A549 (cell line): ENCODE data around the gene PPP1R18. TPM values are rescaled to one million over a fixed set of nuclear protein-coding genes. Genes with fewer than 3 reads are reported as not detected.

Experiments
- CBX2 ChIP-seq: fragments of 200-600 bp; sonication (generic); IDR thresholded peaks from 2 replicates; pipeline ENCODE4 v1.6.1; 2016; ENCODE audit warnings: low read depth, mild to moderate bottlenecking, borderline replicate concordance
- CEBPB ChIP-seq, 2 experiments: fragments of >200 bp in 1 of 2; sonication (Bioruptor Twin) in 1 of 2; formaldehyde crosslinking in 1 of 2; IDR thresholded peaks; 2 replicates each; pipeline ENCODE4 v1.6.1; 2012 to 2016
- CHD2 ChIP-seq: fragments of 150-350 bp; IDR thresholded peaks from 2 replicates; pipeline ENCODE4 v1.6.1; 2014; ENCODE audit warnings: low read length; ENCODE audit not compliant: partially characterized antibody
- EHMT2 ChIP-seq: fragments of 200-600 bp; sonication (generic); IDR thresholded peaks from 2 replicates; pipeline ENCODE4 v1.6.1; 2016; ENCODE audit warnings: antibody characterized with exemption, low read depth, mild to moderate bottlenecking, moderate library complexity
- ELK1 ChIP-seq: fragments of 150-350 bp; IDR thresholded peaks from 2 replicates; pipeline ENCODE4 v1.6.1; 2014; ENCODE audit warnings: low read depth, mild to moderate bottlenecking, low read length
- EP300 ChIP-seq, 2 experiments: fragments of >200 bp; sonication (Bioruptor Twin); formaldehyde crosslinking; IDR thresholded peaks; 2 replicates in 1 of 2; 3 replicates in 1 of 2; pipeline ENCODE4 v1.6.1; 2016 to 2017
- FOSB ChIP-seq: fragments of 250-450 bp; sonication (Bioruptor Pico); IDR thresholded peaks from 2 replicates; pipeline ENCODE4 v1.5.0; 2020; ENCODE audit warnings: mild to moderate bottlenecking, moderate library complexity
- FOSL2 ChIP-seq, 2 experiments: fragments of 450-650 bp in 1 of 2; fragments of >200 bp in 1 of 2; sonication (Bioruptor Twin) in 1 of 2; formaldehyde crosslinking; IDR thresholded peaks; 2 replicates each; pipeline versions ENCODE4 v1.5.0 to v1.6.1; 2016 to 2020; ENCODE audit warnings: mild to moderate bottlenecking in 1 of 2, moderate library complexity in 1 of 2
- HES2 ChIP-seq: fragments of >200 bp; sonication (Bioruptor Twin); formaldehyde crosslinking; IDR thresholded peaks from 2 replicates; pipeline ENCODE4 v1.6.1; 2016
- HEYL ChIP-seq: fragments of 250-450 bp; sonication (Bioruptor Pico); IDR thresholded peaks from 2 replicates; pipeline ENCODE4 v1.8.0; 2021; ENCODE audit warnings: mild to moderate bottlenecking, moderate library complexity
- HMGXB4 ChIP-seq: fragments of 250-450 bp; sonication (Bioruptor Pico); IDR thresholded peaks from 2 replicates; pipeline ENCODE4 v1.5.0; 2021; ENCODE audit warnings: mild to moderate bottlenecking, moderate library complexity, borderline replicate concordance
- HOXA7 ChIP-seq: fragments of 250-450 bp; sonication (Bioruptor Pico); IDR thresholded peaks from 2 replicates; pipeline ENCODE4 v1.5.0; 2020; ENCODE audit warnings: mild to moderate bottlenecking, moderate library complexity
- HOXB13 ChIP-seq: fragments of 250-450 bp; sonication (Bioruptor Pico); IDR thresholded peaks from 2 replicates; pipeline ENCODE4 v1.5.0; 2020; ENCODE audit warnings: low read depth, mild to moderate bottlenecking, moderate library complexity
- JUNB ChIP-seq: fragments of >200 bp; sonication (Bioruptor Twin); formaldehyde crosslinking; IDR thresholded peaks from 2 replicates; pipeline ENCODE4 v1.6.1; 2016
- MAFK ChIP-seq: fragments of 450-650 bp; IDR thresholded peaks from 2 replicates; pipeline ENCODE4 v1.6.1; 2014; ENCODE audit not compliant: partially characterized antibody
- MYC ChIP-seq: IDR thresholded peaks from 2 replicates; pipeline ENCODE4 v1.6.1; 2012; ENCODE audit warnings: mild to moderate bottlenecking, inconsistent platforms, low read length, improper control_type of control experiment, borderline replicate concordance
- NFE2L2 ChIP-seq: fragments of 150-350 bp; conservative IDR thresholded peaks from 2 replicates; pipeline ENCODE4 v1.6.1; 2014; ENCODE audit warnings: low read length
- PHF8 ChIP-seq: fragments of 200-600 bp; sonication (generic); IDR thresholded peaks from 2 replicates; pipeline ENCODE4 v1.6.1; 2016; ENCODE audit warnings: low read depth, mild to moderate bottlenecking, antibody characterized with exemption, moderate library complexity, borderline replicate concordance
- POLR2A ChIP-seq: IDR thresholded peaks from 2 replicates; pipeline ENCODE4 v1.6.1; 2012; ENCODE audit warnings: mild to moderate bottlenecking, low read length
- POLR2AphosphoS2 ChIP-seq: conservative IDR thresholded peaks from 2 replicates; pipeline ENCODE4 v1.6.1; 2012; ENCODE audit warnings: low read length, improper control_type of control experiment, inconsistent platforms
- REST ChIP-seq: fragments of 200-600 bp; sonication (generic); IDR thresholded peaks from 2 replicates; pipeline ENCODE4 v1.6.1; 2016; ENCODE audit warnings: antibody characterized with exemption, mild to moderate bottlenecking, moderate library complexity
- SMC3 ChIP-seq: fragments of >200 bp; sonication (Bioruptor Twin); formaldehyde crosslinking; IDR thresholded peaks from 3 replicates; pipeline ENCODE4 v1.6.1; 2018; ENCODE audit warnings: inconsistent platforms
- TP53 ChIP-seq: fragments of 250-450 bp; sonication (Bioruptor Pico); IDR thresholded peaks from 2 replicates; pipeline ENCODE4 v1.5.0; 2021; ENCODE audit warnings: mild to moderate bottlenecking, moderate library complexity
- ZC3H11A ChIP-seq: fragments of 450-650 bp; IDR thresholded peaks from 2 replicates; pipeline ENCODE4 v1.6.1; 2014; ENCODE audit warnings: antibody characterized with exemption, mild to moderate bottlenecking
- ZNF302 ChIP-seq: fragments of 250-450 bp; sonication (Bioruptor Pico); IDR thresholded peaks from 2 replicates; pipeline ENCODE4 v1.9.0; 2021; ENCODE audit warnings: inconsistent platforms, mild to moderate bottlenecking, moderate library complexity
- ZSCAN20 ChIP-seq: fragments of 250-450 bp; sonication (Bioruptor Pico); IDR thresholded peaks from 2 replicates; pipeline ENCODE4 v1.8.0; 2022; ENCODE audit warnings: mild to moderate bottlenecking, moderate library complexity
- polyA plus RNA-seq, 4 experiments: library from polyadenylated mRNA; depleted of rRNA in 3 of 4; stranded (reverse); fragments of >200 nt; fragmentation: RNase III in 1 of 4; extraction: RNeasy Plus Mini Kit Qiagen cat#74134 plus additional on column Dnase treatment in 1 of 4; gene quantifications; 2 replicates in 3 of 4; 3 replicates in 1 of 4; pipeline ENCODE4 v1.2.3, GENCODE V29; 2011 to 2017
- TF ChIP-seq, protein P1 (sequence below): fragments of >200 bp; sonication (Bioruptor Twin); formaldehyde crosslinking; IDR thresholded peaks from 3 replicates; pipeline ENCODE4 v1.5.1; 2016
- TF ChIP-seq, protein P2 (sequence below): fragments of 250-450 bp; sonication (Bioruptor Pico); IDR thresholded peaks from 2 replicates; pipeline ENCODE4 v1.5.0; 2020; ENCODE audit warnings: low read depth, mild to moderate bottlenecking, moderate library complexity
- TF ChIP-seq, protein P3 (sequence below): IDR thresholded peaks from 2 replicates; pipeline ENCODE4 v1.6.1; 2012; ENCODE audit warnings: low read depth, borderline replicate concordance
- TF ChIP-seq, protein P4 (sequence below): fragments of 450-650 bp; IDR thresholded peaks from 2 replicates; pipeline ENCODE4 v1.6.1; 2014; ENCODE audit warnings: antibody characterized with exemption

Gene PPP1R18
- polyA plus RNA-seq, 2 of the 4 experiments (the other 2 are of a cell fraction): 17.1 to 20.6 TPM

DNA sequence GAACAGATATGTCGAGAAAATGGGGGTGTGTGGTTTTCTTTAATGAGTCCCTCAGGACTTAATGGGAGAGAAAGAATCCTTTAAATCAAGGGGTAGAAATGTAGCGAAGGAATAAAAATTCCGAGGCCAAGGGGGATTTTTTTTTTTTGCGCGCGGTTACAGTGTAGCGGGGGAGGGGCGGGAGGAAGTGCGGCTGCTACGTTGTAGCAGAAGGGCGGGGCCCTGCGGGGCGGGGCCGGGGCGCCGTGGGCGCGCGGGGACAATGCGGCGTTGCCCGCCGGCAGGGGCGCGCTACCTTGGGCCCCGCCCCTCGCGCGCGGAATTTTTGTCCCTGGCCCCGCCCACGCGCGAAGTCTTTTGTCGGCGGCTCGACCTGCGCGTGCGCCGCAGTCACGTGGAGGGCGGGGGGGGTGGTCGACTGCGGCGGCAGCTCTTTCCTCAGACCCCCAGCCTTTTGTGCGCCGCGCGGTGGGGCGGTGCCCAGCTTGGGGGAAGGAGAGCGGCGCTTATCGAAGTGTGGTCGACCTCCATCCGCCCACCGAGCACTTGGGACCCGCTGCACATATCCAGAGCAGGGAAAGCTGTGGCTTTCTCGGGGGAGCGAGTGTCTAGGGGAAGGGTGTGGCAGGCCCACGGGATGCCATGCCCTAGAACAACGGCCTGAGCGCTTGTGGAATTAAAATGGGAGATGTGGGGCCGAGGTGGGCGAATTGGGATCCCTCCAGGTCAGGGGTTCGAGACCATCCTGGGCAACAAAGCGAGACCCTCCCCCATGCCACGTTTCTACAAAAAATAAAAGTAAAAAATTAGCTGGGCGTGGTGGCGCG is 35.0 kb upstream of the PPP1R18 start (continued):
- 0 out of 2 replicates have a peak, but pooled peaks have one; percentile 25 for TF ChIP-seq HMGXB4 (CRISPR knock-in tag)
- no peak for TF ChIP-seq ELK1
- no peak for TF ChIP-seq EP300 (IDR thresholded peaks at IDR 0.05)
- TF ChIP-seq HOXB13 (CRISPR knock-in tag): no peak
- TF ChIP-seq MYC: no peak
- TF ChIP-seq HOXA7: peak; percentile 75
- no peak for TF ChIP-seq REST
- TF ChIP-seq TP53 (CRISPR knock-in tag): peak; percentile 76; the same call in 1 of the 2 replicates
- TF ChIP-seq MAFK: no peak
- no peak for TF ChIP-seq JUNB
- TF ChIP-seq HEYL (CRISPR knock-in tag): no peak
- no peak for TF ChIP-seq ZNF302 (CRISPR knock-in tag)
- no peak; the same call in 1 of the 2 replicates for TF ChIP-seq POLR2A
- no peak for TF ChIP-seq FOSL2 (IDR thresholded peaks at IDR 0.05)
- no peak for TF ChIP-seq FOSL2 (CRISPR knock-in tag; IDR thresholded peaks at IDR 0.05)
- no peak for TF ChIP-seq ZSCAN20
- no peak for TF ChIP-seq HES2
- no peak for TF ChIP-seq NFE2L2
- TF ChIP-seq, protein P1, sequence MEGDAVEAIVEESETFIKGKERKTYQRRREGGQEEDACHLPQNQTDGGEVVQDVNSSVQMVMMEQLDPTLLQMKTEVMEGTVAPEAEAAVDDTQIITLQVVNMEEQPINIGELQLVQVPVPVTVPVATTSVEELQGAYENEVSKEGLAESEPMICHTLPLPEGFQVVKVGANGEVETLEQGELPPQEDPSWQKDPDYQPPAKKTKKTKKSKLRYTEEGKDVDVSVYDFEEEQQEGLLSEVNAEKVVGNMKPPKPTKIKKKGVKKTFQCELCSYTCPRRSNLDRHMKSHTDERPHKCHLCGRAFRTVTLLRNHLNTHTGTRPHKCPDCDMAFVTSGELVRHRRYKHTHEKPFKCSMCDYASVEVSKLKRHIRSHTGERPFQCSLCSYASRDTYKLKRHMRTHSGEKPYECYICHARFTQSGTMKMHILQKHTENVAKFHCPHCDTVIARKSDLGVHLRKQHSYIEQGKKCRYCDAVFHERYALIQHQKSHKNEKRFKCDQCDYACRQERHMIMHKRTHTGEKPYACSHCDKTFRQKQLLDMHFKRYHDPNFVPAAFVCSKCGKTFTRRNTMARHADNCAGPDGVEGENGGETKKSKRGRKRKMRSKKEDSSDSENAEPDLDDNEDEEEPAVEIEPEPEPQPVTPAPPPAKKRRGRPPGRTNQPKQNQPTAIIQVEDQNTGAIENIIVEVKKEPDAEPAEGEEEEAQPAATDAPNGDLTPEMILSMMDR: no peak; the same call in 2 of the 3 replicates
- TF ChIP-seq CEBPB (IDR thresholded peaks at IDR 0.05): no peak
- TF ChIP-seq ZC3H11A: no peak
- TF ChIP-seq CBX2: no peak
- TF ChIP-seq EHMT2: no peak
- TF ChIP-seq, protein P2, sequence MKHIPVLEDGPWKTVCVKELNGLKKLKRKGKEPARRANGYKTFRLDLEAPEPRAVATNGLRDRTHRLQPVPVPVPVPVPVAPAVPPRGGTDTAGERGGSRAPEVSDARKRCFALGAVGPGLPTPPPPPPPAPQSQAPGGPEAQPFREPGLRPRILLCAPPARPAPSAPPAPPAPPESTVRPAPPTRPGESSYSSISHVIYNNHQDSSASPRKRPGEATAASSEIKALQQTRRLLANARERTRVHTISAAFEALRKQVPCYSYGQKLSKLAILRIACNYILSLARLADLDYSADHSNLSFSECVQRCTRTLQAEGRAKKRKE (CRISPR knock-in tag): no peak
- TF ChIP-seq POLR2AphosphoS2: 0 out of 2 replicates have a peak, but pooled peaks have one; percentile 65
- TF ChIP-seq, protein P3, sequence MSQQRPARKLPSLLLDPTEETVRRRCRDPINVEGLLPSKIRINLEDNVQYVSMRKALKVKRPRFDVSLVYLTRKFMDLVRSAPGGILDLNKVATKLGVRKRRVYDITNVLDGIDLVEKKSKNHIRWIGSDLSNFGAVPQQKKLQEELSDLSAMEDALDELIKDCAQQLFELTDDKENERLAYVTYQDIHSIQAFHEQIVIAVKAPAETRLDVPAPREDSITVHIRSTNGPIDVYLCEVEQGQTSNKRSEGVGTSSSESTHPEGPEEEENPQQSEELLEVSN: no peak
- TF ChIP-seq CHD2: no peak
- TF ChIP-seq PHF8: no peak
- TF ChIP-seq SMC3: no peak
- TF ChIP-seq, protein P4, sequence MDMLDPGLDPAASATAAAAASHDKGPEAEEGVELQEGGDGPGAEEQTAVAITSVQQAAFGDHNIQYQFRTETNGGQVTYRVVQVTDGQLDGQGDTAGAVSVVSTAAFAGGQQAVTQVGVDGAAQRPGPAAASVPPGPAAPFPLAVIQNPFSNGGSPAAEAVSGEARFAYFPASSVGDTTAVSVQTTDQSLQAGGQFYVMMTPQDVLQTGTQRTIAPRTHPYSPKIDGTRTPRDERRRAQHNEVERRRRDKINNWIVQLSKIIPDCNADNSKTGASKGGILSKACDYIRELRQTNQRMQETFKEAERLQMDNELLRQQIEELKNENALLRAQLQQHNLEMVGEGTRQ: peak; percentile 90
- TF ChIP-seq FOSB (CRISPR knock-in tag): peak; percentile 33; the same call in 1 of the 2 replicates
